H1 (cell line): ENCODE results near the gene PRKN. TPM values are rescaled to one million over a fixed set of nuclear protein-coding genes. Genes with fewer than 3 reads are reported as not detected.

Experiments
- CHD2 ChIP-seq: IDR thresholded peaks from 2 replicates; pipeline ENCODE4 v1.6.1; 2012; ENCODE audit warnings: low read length, improper control_type of control experiment
- CHD7 ChIP-seq: fragments of 300-600 bp; sonication (generic); IDR thresholded peaks from 2 replicates; pipeline ENCODE4 v1.7.1; 2012; ENCODE audit warnings: low read length, moderate library complexity, mild to moderate bottlenecking, inconsistent platforms; ENCODE audit not compliant: insufficient replicate concordance
- JUN ChIP-seq: IDR thresholded peaks from 2 replicates; pipeline ENCODE4 v1.6.1; 2011; ENCODE audit warnings: low read depth, mild to moderate bottlenecking, improper control_type of control experiment, low read length
- KDM1A ChIP-seq: fragments of 200-600, 300-600 bp; sonication (generic); IDR thresholded peaks from 2 replicates; pipeline ENCODE4 v1.7.1; 2016; ENCODE audit warnings: mild to moderate bottlenecking, low read length, borderline replicate concordance
- KDM4A ChIP-seq: IDR thresholded peaks from one replicate; pipeline ENCODE4 v1.7.1; 2012; ENCODE audit warnings: low read depth, mild to moderate bottlenecking, moderate library complexity, low read length, inconsistent platforms; ENCODE audit not compliant: severe bottlenecking
- PHF8 ChIP-seq: fragments of 200-600 bp; sonication (generic); conservative IDR thresholded peaks from 2 replicates; pipeline ENCODE4 v1.7.1; 2012; ENCODE audit warnings: low read depth, mild to moderate bottlenecking, inconsistent platforms, low read length, moderate library complexity
- POLR2AphosphoS5 ChIP-seq: IDR thresholded peaks from 2 replicates; pipeline ENCODE4 v1.6.1; 2011; ENCODE audit warnings: low read depth, low read length
- SP4 ChIP-seq: IDR thresholded peaks from 2 replicates; pipeline ENCODE4 v1.6.1; 2012; ENCODE audit warnings: low read length, inconsistent platforms
- TEAD4 ChIP-seq: IDR thresholded peaks from 2 replicates; pipeline ENCODE4 v1.6.1; 2012; ENCODE audit warnings: low read depth, low read length, inconsistent platforms, mixed read lengths
- YY1 ChIP-seq: IDR thresholded peaks from 2 replicates; pipeline ENCODE4 v1.6.1; 2011; ENCODE audit warnings: low read depth, mild to moderate bottlenecking, low read length
- polyA plus RNA-seq, 7 experiments: library from polyadenylated mRNA; depleted of rRNA in 3 of 7; stranded (reverse) in 5 of 7; unstranded in 2 of 7; fragments of >200 nt in 5 of 7; fragments of 200-250 nt in 2 of 7; gene quantifications; 1 replicate in 5 of 7; 2 replicates in 1 of 7; 4 replicates in 1 of 7; pipeline versions ENCODE4 v1.2.1 to v1.2.3, GENCODE V29; 2011 to 2013; ENCODE audit warnings: missing spikeins in 2 of 7, mixed read lengths in 2 of 7
- total RNA-seq: library from RNA; stranded (reverse); fragmentation: NEBNext Ultra II Directional; extraction: Animal tissue kit (Norgen Biotek cat#: 25700); gene quantifications from 2 replicates; pipeline ENCODE4 v1.2.1, GENCODE V29; 2021
- TF ChIP-seq, protein P1 (sequence below): IDR thresholded peaks from 2 replicates; pipeline ENCODE4 v1.6.1; 2012; ENCODE audit warnings: low read length, inconsistent platforms

The PRKN gene
- total and polyA plus RNA-seq, 2 of the 8 experiments (the other 6 are each of a cell fraction or from before 2014, with no cell fraction given): 0.13 to 0.29 TPM

DNA sequence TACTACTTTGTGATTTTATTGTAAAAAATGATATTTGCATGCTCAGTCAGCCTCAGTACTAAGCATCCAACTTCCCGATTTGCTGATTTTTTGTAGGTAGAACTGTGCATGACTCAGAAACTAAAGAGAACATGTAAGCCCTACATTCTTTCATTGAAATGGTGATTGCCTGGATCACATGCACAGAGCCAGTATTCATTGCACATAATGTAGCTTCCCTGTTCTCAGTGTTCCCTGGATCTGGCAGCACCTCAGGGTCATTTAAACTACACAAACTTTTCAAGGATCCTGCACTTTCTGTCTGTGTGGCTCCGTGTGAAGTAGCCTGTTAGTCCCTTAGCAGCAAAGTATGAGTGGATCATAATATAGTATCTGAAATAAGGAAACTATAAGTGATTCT lies 1030.8 kb downstream of the PRKN start (continued):
- TF ChIP-seq CHD7 (no peak), PHF8 (no peak), CHD2 (no peak), YY1 (no peak), KDM4A (no peak), TEAD4 (no peak), KDM1A (no peak), JUN (no peak), SP4 (no peak), POLR2AphosphoS5 (no peak)
- TF ChIP-seq, protein P1, sequence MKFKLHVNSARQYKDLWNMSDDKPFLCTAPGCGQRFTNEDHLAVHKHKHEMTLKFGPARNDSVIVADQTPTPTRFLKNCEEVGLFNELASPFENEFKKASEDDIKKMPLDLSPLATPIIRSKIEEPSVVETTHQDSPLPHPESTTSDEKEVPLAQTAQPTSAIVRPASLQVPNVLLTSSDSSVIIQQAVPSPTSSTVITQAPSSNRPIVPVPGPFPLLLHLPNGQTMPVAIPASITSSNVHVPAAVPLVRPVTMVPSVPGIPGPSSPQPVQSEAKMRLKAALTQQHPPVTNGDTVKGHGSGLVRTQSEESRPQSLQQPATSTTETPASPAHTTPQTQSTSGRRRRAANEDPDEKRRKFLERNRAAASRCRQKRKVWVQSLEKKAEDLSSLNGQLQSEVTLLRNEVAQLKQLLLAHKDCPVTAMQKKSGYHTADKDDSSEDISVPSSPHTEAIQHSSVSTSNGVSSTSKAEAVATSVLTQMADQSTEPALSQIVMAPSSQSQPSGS: no peak
